Activated naive CD4-positive, alpha-beta T cell treated with anti-CD3 and anti-CD28 coated beads, Interleukin-2, amount 50 U/mL, for 72 hours (primary cell): ENCODE data around the gene SIRPA. TPM values are rescaled to one million over a fixed set of nuclear protein-coding genes. Genes with fewer than 3 reads are reported as not detected.

Experiments
- ATAC-seq, 2 donors: fragments of 150-1000 bp; cut with Tn5 transposase; 2 replicates each; pipeline ENCODE4 v1.10.0; 2021; ENCODE audit warnings: mild to moderate bottlenecking in 2 of 2, moderate library complexity in 2 of 2
- DNase-seq, 2 donors: peaks; one replicate each; pipeline ENCODE4 v3.0.0; 2021 to 2022; ENCODE audit warnings: low spot score in 2 of 2
- H3K27ac Mint-ChIP-seq, 2 donors: one replicate each; pipeline ENCODE4 v1.8.0; 2022; ENCODE audit warnings: mild to moderate bottlenecking in 2 of 2, mixed read lengths in 2 of 2
- H3K36me3 Mint-ChIP-seq, 2 donors: one replicate each; pipeline ENCODE4 v1.8.0; 2022; ENCODE audit warnings: mixed read lengths in 2 of 2
- H3K9me3 Mint-ChIP-seq, 2 donors: one replicate each; pipeline ENCODE4 v1.8.0; 2022; ENCODE audit warnings: mixed read lengths in 2 of 2
- total RNA-seq, 2 donors: library from RNA; stranded (reverse); gene quantifications; one replicate each; pipeline ENCODE4 v1.2.3, GENCODE V29; 2022

Gene SIRPA
- total RNA-seq, 2 donors from 2014 or later: 0.12 TPM; not detected in 1

GRCh38 chr20:1863296-1863695 is 31.9 kb upstream of the SIRPA start:
- no peak for DNase-seq
- no peaks in the 10 kb centered on the region for H3K36me3 Mint-ChIP-seq
- no peaks in the 10 kb centered on the region for H3K9me3 Mint-ChIP-seq
- no peak overlapping the region for H3K27ac Mint-ChIP-seq
- ATAC-seq: peak in 1 of 2 donors; percentile 29

- Mint-ChIP-seq H3K27ac (no peak overlapping the region), H3K36me3 (no peaks in the 10 kb centered on the region), H3K9me3 (no peaks in the 10 kb centered on the region)
- ATAC-seq: no peak
- DNase-seq: no peak
These were observed 28.4 kb upstream of the SIRPA start for GRCh38 chr20:1866834-1867233.

GRCh38 chr20:1867495-1868260 is 27.5 kb upstream of the SIRPA start:
- DNase-seq (no peak), ATAC-seq (no peak)
- H3K27ac Mint-ChIP-seq: peak overlapping the region in 1 of 2 donors; percentile 53
- H3K36me3 Mint-ChIP-seq: no peaks in the 10 kb centered on the region
- no peaks in the 10 kb centered on the region for H3K9me3 Mint-ChIP-seq

GRCh38 chr20:1868856-1869255 is 26.4 kb upstream of the SIRPA start:
- Mint-ChIP-seq H3K36me3 (no peaks in the 10 kb centered on the region), H3K9me3 (no peaks in the 10 kb centered on the region), H3K27ac (no peak overlapping the region)
- no peak for DNase-seq
- no peak for ATAC-seq

- ATAC-seq: no peak
- no peak for DNase-seq
- no peaks in the 10 kb centered on the region for H3K36me3 Mint-ChIP-seq
- H3K27ac Mint-ChIP-seq: peak overlapping the region in 1 of 2 donors; percentile 26
- H3K9me3 Mint-ChIP-seq: no peaks in the 10 kb centered on the region
These were observed 24.9 kb upstream of the SIRPA start for GRCh38 chr20:1870323-1870722.

- Mint-ChIP-seq H3K27ac (no peak overlapping the region), H3K9me3 (no peaks in the 10 kb centered on the region)
- ATAC-seq: no peak
These were observed 24.2 kb upstream of the SIRPA start for GRCh38 chr20:1870792-1871550.

GRCh38 chr20:1871807-1872458 is 23.3 kb upstream of the SIRPA start:
- peak; percentile 75 to 79 for ATAC-seq
- H3K27ac Mint-ChIP-seq: no peak overlapping the region
- H3K36me3 Mint-ChIP-seq: no peaks in the 10 kb centered on the region
- H3K9me3 Mint-ChIP-seq: no peaks in the 10 kb centered on the region
- peak in 1 of 2 donors; percentile 15 for DNase-seq

More at GRCh38 chr20:1870792-1871550, 24.2 kb upstream of the SIRPA start:
- no peak for DNase-seq
- no peaks in the 10 kb centered on the region for H3K36me3 Mint-ChIP-seq

GRCh38 chr20:1872459-1873097 is 22.6 kb upstream of the SIRPA start:
- H3K27ac Mint-ChIP-seq: no peak overlapping the region
- DNase-seq: no peak
- H3K9me3 Mint-ChIP-seq: no peaks in the 10 kb centered on the region
- ATAC-seq: peak; percentile 61 to 70
- H3K36me3 Mint-ChIP-seq: no peaks in the 10 kb centered on the region

- ATAC-seq (no peak), DNase-seq (no peak)
- Mint-ChIP-seq H3K27ac (no peak overlapping the region), H3K36me3 (no peaks in the 10 kb centered on the region), H3K9me3 (no peaks in the 10 kb centered on the region)
These were observed 20.6 kb upstream of the SIRPA start for GRCh38 chr20:1874450-1875182.

- Mint-ChIP-seq H3K9me3 (no peaks in the 10 kb centered on the region), H3K27ac (no peak overlapping the region), H3K36me3 (no peaks in the 10 kb centered on the region)
- DNase-seq (no peak), ATAC-seq (no peak)
These were observed 20.0 kb upstream of the SIRPA start for GRCh38 chr20:1875183-1875554.

- ATAC-seq (no peak), DNase-seq (no peak)
- H3K9me3 Mint-ChIP-seq: no peaks in the 10 kb centered on the region
- no peaks in the 10 kb centered on the region for H3K36me3 Mint-ChIP-seq
- H3K27ac Mint-ChIP-seq: no peak overlapping the region
These were observed 19.4 kb upstream of the SIRPA start for GRCh38 chr20:1875762-1876161.

- no peaks in the 10 kb centered on the region for H3K36me3 Mint-ChIP-seq
- DNase-seq: no peak
- H3K27ac Mint-ChIP-seq: no peak overlapping the region
- ATAC-seq: no peak
- H3K9me3 Mint-ChIP-seq: no peaks in the 10 kb centered on the region
These were observed 18.8 kb upstream of the SIRPA start for GRCh38 chr20:1876217-1876921.

GRCh38 chr20:1876975-1877608 is 18.1 kb upstream of the SIRPA start:
- ATAC-seq (peak in 1 of 2 donors; percentile 19), DNase-seq (no peak)
- Mint-ChIP-seq H3K27ac (no peak overlapping the region), H3K9me3 (no peaks in the 10 kb centered on the region), H3K36me3 (no peaks in the 10 kb centered on the region)

GRCh38 chr20:1877609-1878200 is 17.5 kb upstream of the SIRPA start:
- no peak for DNase-seq
- no peaks in the 10 kb centered on the region for H3K9me3 Mint-ChIP-seq
- no peak for ATAC-seq
- no peaks in the 10 kb centered on the region for H3K36me3 Mint-ChIP-seq
- no peak overlapping the region for H3K27ac Mint-ChIP-seq

- DNase-seq (no peak), ATAC-seq (no peak)
- Mint-ChIP-seq H3K27ac (peak overlapping the region in 1 of 2 donors; percentile 54), H3K36me3 (no peaks in the 10 kb centered on the region), H3K9me3 (no peaks in the 10 kb centered on the region)
These were observed 15.8 kb upstream of the SIRPA start for GRCh38 chr20:1879369-1879768.
